Hepatocyte (in vitro differentiated cells): ENCODE results near the gene MRPL2. TPM values are rescaled to one million over a fixed set of nuclear protein-coding genes. Genes with fewer than 3 reads are reported as not detected.

Experiments
- polyA plus RNA-seq: library from polyadenylated mRNA; unstranded; fragments of >200 nt; fragmentation: Nextera tagmentation; extraction: Ambion mirVana; gene quantifications from 2 replicates; pipeline ENCODE4 v1.2.1, GENCODE V29; 2016
- total RNA-seq: library from RNA; depleted of rRNA; stranded (reverse); fragments of >200 nt; gene quantifications from 2 replicates; pipeline ENCODE4 v1.2.3, GENCODE V29; 2014

The MRPL2 gene
- total and polyA plus RNA-seq, 2 experiments from 2014 or later: 24.7 to 68.4 TPM

Other genes starting within 250 kb of the MRPL2 start
- gene RPL7L1, start 179.8 kb downstream of the MRPL2 start, total RNA-seq: 94.9 and 111 TPM in 2 replicates
- gene RPL7L1, start 179.8 kb downstream of the MRPL2 start, polyA plus RNA-seq: 63.0 and 69.5 TPM in 2 replicates
- gene PTCRA, start 143.4 kb downstream of the MRPL2 start, total RNA-seq: not detected in 2 replicates
- gene PTCRA, start 143.4 kb downstream of the MRPL2 start, polyA plus RNA-seq: not detected in 2 replicates
- gene CNPY3, start 130.0 kb downstream of the MRPL2 start, total RNA-seq: 53.8 and 71.8 TPM in 2 replicates
- gene CNPY3, start 130.0 kb downstream of the MRPL2 start, polyA plus RNA-seq: 137 and 152 TPM in 2 replicates
- gene GNMT, start 98.7 kb downstream of the MRPL2 start, total RNA-seq: 4.4 and 6.5 TPM in 2 replicates
- gene GNMT, start 98.7 kb downstream of the MRPL2 start, polyA plus RNA-seq: 10.4 and 16.2 TPM in 2 replicates
- gene PEX6, start 80.3 kb downstream of the MRPL2 start, total RNA-seq: 32.4 and 39.4 TPM in 2 replicates
- 36.0 and 46.1 TPM in 2 replicates for gene PEX6, start 80.3 kb downstream of the MRPL2 start, polyA plus RNA-seq
- gene PPP2R5D, start 74.9 kb downstream of the MRPL2 start, total RNA-seq: 35.2 and 40.2 TPM in 2 replicates
- 28.3 and 30.8 TPM in 2 replicates for gene PPP2R5D, start 74.9 kb downstream of the MRPL2 start, polyA plus RNA-seq
- 72.9 and 73.3 TPM in 2 replicates for gene MEA1, start 45.5 kb downstream of the MRPL2 start, total RNA-seq
- 117 and 127 TPM in 2 replicates for gene MEA1, start 45.5 kb downstream of the MRPL2 start, polyA plus RNA-seq
- 75.5 and 90.5 TPM in 2 replicates for gene KLHDC3, start 45.2 kb downstream of the MRPL2 start, total RNA-seq
- 92.0 and 99.5 TPM in 2 replicates for gene KLHDC3, start 45.2 kb downstream of the MRPL2 start, polyA plus RNA-seq
- gene RRP36, start 37.8 kb downstream of the MRPL2 start, total RNA-seq: 75.8 and 83.2 TPM in 2 replicates
- gene RRP36, start 37.8 kb downstream of the MRPL2 start, polyA plus RNA-seq: 72.5 and 73.2 TPM in 2 replicates
- gene CUL7, start 5.6 kb downstream of the MRPL2 start, total RNA-seq: 46.1 and 58.2 TPM in 2 replicates
- 39.2 and 46.4 TPM in 2 replicates for gene CUL7, start 5.6 kb downstream of the MRPL2 start, polyA plus RNA-seq
- gene KLC4, start 197 bp upstream of the MRPL2 start, total RNA-seq: 73.4 and 73.5 TPM in 2 replicates
- gene KLC4, start 197 bp upstream of the MRPL2 start, polyA plus RNA-seq: 67.5 and 68.9 TPM in 2 replicates
- gene PTK7, start 16.9 kb upstream of the MRPL2 start, total RNA-seq: 108 and 127 TPM in 2 replicates
- gene PTK7, start 16.9 kb upstream of the MRPL2 start, polyA plus RNA-seq: 159 and 162 TPM in 2 replicates
- gene SRF, start 111.8 kb upstream of the MRPL2 start, total RNA-seq: 19.1 and 22.0 TPM in 2 replicates
- gene SRF, start 111.8 kb upstream of the MRPL2 start, polyA plus RNA-seq: 7.4 and 9.3 TPM in 2 replicates
- 13.4 and 26.2 TPM in 2 replicates for gene CUL9, start 122.8 kb upstream of the MRPL2 start, total RNA-seq
- gene CUL9, start 122.8 kb upstream of the MRPL2 start, polyA plus RNA-seq: 20.1 and 22.3 TPM in 2 replicates
- gene DNPH1, start 170.0 kb upstream of the MRPL2 start, total RNA-seq: 105 and 124 TPM in 2 replicates
- 136 and 153 TPM in 2 replicates for gene DNPH1, start 170.0 kb upstream of the MRPL2 start, polyA plus RNA-seq
- 0.36 and 1.1 TPM in 2 replicates for gene TTBK1, start 184.0 kb upstream of the MRPL2 start, total RNA-seq
- gene TTBK1, start 184.0 kb upstream of the MRPL2 start, polyA plus RNA-seq: 0.34 and 0.52 TPM in 2 replicates
- 24.3 and 31.5 TPM in 2 replicates for gene SLC22A7, start 238.8 kb upstream of the MRPL2 start, total RNA-seq
- 18.5 and 40.1 TPM in 2 replicates for gene SLC22A7, start 238.8 kb upstream of the MRPL2 start, polyA plus RNA-seq
- gene CRIP3, start 249.4 kb upstream of the MRPL2 start, total RNA-seq: 0.80 and 1.6 TPM in 2 replicates
- gene CRIP3, start 249.4 kb upstream of the MRPL2 start, polyA plus RNA-seq: 1.0 and 1.5 TPM in 2 replicates